ENCODE measurements around the gene TP53BP2.

The TP53BP2 gene

GRCh38 chr1:223765036-223765718 lies 80.6 kb downstream of the TP53BP2 start:
- Histone ChIP-seq H2AFZ (ENCODE audit: low read length) (no peak overlapping the region), H3K27me3 (ENCODE audit: insufficient read depth, low read length, poor library complexity, severe bottlenecking) (no peaks in the 10 kb centered on the region), H3K79me2 (ENCODE audit: insufficient read depth, low read length) (no peaks in the 10 kb centered on the region), H4K20me1 (ENCODE audit: insufficient read depth, low read length, poor library complexity, severe bottlenecking) (no peaks in the 10 kb centered on the region), H3K4me1 (ENCODE audit: insufficient read depth, low read length, poor library complexity, severe bottlenecking) (no peaks in the 10 kb centered on the region), H3K9ac (ENCODE audit: low read depth, low read length, poor library complexity, severe bottlenecking) (no peak overlapping the region), H3F3A (ENCODE audit: low read depth) (no peaks in the 10 kb centered on the region), H3K36me3 (ENCODE audit: insufficient read depth, low read length) (no peaks in the 10 kb centered on the region), H3K9me3 (ENCODE audit: insufficient read depth, low read depth, low read length) (no peaks in the 10 kb centered on the region), H3K9me2 (replicated peaks; ENCODE audit: low read depth, low read length) (no peaks in the 10 kb centered on the region), H3K4me2 (ENCODE audit: low read depth, low read length, poor library complexity, severe bottlenecking) (no peak overlapping the region), H3K4me3 (ENCODE audit: low read length, poor library complexity, severe bottlenecking) (no peak overlapping the region)
- TF ChIP-seq EZH2phosphoT487 (IDR thresholded peaks at IDR 0.05; ENCODE audit: borderline replicate concordance) (no peak), CTCF (conservative IDR thresholded peaks at IDR 0.05; ENCODE audit: low read length) (no peak)

GRCh38 chr1:223763881-223764280 lies 81.9 kb downstream of the TP53BP2 start:
- Histone ChIP-seq H3K9ac (ENCODE audit: low read depth, low read length, poor library complexity, severe bottlenecking) (no peak overlapping the region), H4K20me1 (ENCODE audit: insufficient read depth, low read length, poor library complexity, severe bottlenecking) (no peaks in the 10 kb centered on the region), H3K4me1 (ENCODE audit: insufficient read depth, low read length, poor library complexity, severe bottlenecking) (no peaks in the 10 kb centered on the region), H3F3A (ENCODE audit: low read depth) (no peaks in the 10 kb centered on the region), H2AFZ (ENCODE audit: low read length) (no peak overlapping the region), H3K79me2 (ENCODE audit: insufficient read depth, low read length) (no peaks in the 10 kb centered on the region), H3K4me3 (ENCODE audit: low read length, poor library complexity, severe bottlenecking) (no peak overlapping the region), H3K36me3 (ENCODE audit: insufficient read depth, low read length) (no peaks in the 10 kb centered on the region), H3K9me3 (ENCODE audit: insufficient read depth, low read depth, low read length) (no peaks in the 10 kb centered on the region), H3K9me2 (replicated peaks; ENCODE audit: low read depth, low read length) (no peaks in the 10 kb centered on the region), H3K27me3 (ENCODE audit: insufficient read depth, low read length, poor library complexity, severe bottlenecking) (no peaks in the 10 kb centered on the region), H3K4me2 (ENCODE audit: low read depth, low read length, poor library complexity, severe bottlenecking) (no peak overlapping the region)
- TF ChIP-seq CTCF (conservative IDR thresholded peaks at IDR 0.05; ENCODE audit: low read length) (no peak), EZH2phosphoT487 (IDR thresholded peaks at IDR 0.05; ENCODE audit: borderline replicate concordance) (no peak)

- no peaks in the 10 kb centered on the region for H3K9me2 ChIP-seq (replicated peaks; ENCODE audit: low read depth, low read length)
- no peak overlapping the region for H3K4me2 ChIP-seq (ENCODE audit: low read depth, low read length, poor library complexity, severe bottlenecking)
- no peaks in the 10 kb centered on the region for H4K20me1 ChIP-seq (ENCODE audit: insufficient read depth, low read length, poor library complexity, severe bottlenecking)
- H3K36me3 ChIP-seq (ENCODE audit: insufficient read depth, low read length): no peaks in the 10 kb centered on the region
- H3K4me1 ChIP-seq (ENCODE audit: insufficient read depth, low read length, poor library complexity, severe bottlenecking): no peaks in the 10 kb centered on the region
- H2AFZ ChIP-seq (ENCODE audit: low read length): no peak overlapping the region
- H3K79me2 ChIP-seq (ENCODE audit: insufficient read depth, low read length): no peaks in the 10 kb centered on the region
- H3F3A ChIP-seq (ENCODE audit: low read depth): no peaks in the 10 kb centered on the region
- H3K9me3 ChIP-seq (ENCODE audit: insufficient read depth, low read depth, low read length): no peaks in the 10 kb centered on the region
- no peaks in the 10 kb centered on the region for H3K27me3 ChIP-seq (ENCODE audit: insufficient read depth, low read length, poor library complexity, severe bottlenecking)
- H3K4me3 ChIP-seq (ENCODE audit: low read length, poor library complexity, severe bottlenecking): no peak overlapping the region
- TF ChIP-seq EZH2phosphoT487 (IDR thresholded peaks at IDR 0.05; ENCODE audit: borderline replicate concordance): no peak
- no peak for TF ChIP-seq CTCF (conservative IDR thresholded peaks at IDR 0.05; ENCODE audit: low read length)
- H3K9ac ChIP-seq (ENCODE audit: low read depth, low read length, poor library complexity, severe bottlenecking): no peak overlapping the region
Observed at GRCh38 chr1:223763251-223763650, 82.5 kb downstream of the TP53BP2 start.
